Activated naive CD8-positive, alpha-beta T cell treated with anti-CD3 and anti-CD28 coated beads, Interleukin-2, amount 50 U/mL, for 24 hours (primary cell): ENCODE data around the gene KLF15.

Experiments used
- ATAC-seq: fragments of 150-1000 bp; cut with Tn5 transposase; one replicate; pipeline ENCODE4 v1.10.0; 2021
- DNase-seq: peaks from one replicate; pipeline ENCODE4 v3.0.0; 2021
- H3K27ac Mint-ChIP-seq: one replicate; pipeline ENCODE4 v1.8.0; 2021; ENCODE audit warnings: mild to moderate bottlenecking, mixed read lengths
- H3K27me3 Mint-ChIP-seq: one replicate; pipeline ENCODE4 v1.8.0; 2021; ENCODE audit warnings: mixed read lengths
- H3K36me3 Mint-ChIP-seq: one replicate; pipeline ENCODE4 v1.8.0; 2021; ENCODE audit warnings: low read depth, mixed read lengths
- H3K4me1 Mint-ChIP-seq: one replicate; pipeline ENCODE4 v1.8.0; 2021; ENCODE audit warnings: mixed read lengths
- H3K4me3 Mint-ChIP-seq: one replicate; pipeline ENCODE4 v1.8.0; 2021; ENCODE audit warnings: mild to moderate bottlenecking, moderate library complexity, mixed read lengths
- H3K9me3 Mint-ChIP-seq: one replicate; pipeline ENCODE4 v1.8.0; 2021; ENCODE audit warnings: mixed read lengths

Gene KLF15

GRCh38 chr3:126306888-126307482 lies 50.2 kb downstream of the KLF15 start:
- H3K9me3 Mint-ChIP-seq = peaks cover 24% of the 10 kb centered on the region
- H3K4me3 Mint-ChIP-seq = no peak overlapping the region
- H3K36me3 Mint-ChIP-seq = no peaks in the 10 kb centered on the region
- no peak for ATAC-seq
- H3K27ac Mint-ChIP-seq = no peak overlapping the region
- H3K4me1 Mint-ChIP-seq = no peaks in the 10 kb centered on the region
- DNase-seq = no peak
- peaks cover 11% of the 10 kb centered on the region for H3K27me3 Mint-ChIP-seq

DNA sequence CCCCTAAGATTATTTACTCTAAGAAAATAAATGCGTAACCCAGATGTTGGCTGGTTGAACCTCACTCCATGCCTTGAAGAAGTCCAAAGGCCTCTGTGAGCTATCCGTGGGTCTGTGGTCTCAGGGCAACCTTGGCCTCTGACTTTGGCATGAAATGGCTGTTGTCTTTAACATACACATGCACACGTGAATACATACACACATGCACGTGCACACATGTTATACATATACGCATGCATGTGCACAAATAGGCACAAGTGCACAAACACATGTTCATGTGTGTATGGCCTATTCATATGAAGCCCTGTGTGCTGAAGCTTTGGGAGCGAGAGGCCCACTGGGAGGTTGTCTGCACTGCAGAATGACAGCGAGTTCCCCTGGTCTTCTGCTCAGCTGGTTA lies 50.8 kb downstream of the KLF15 start:
- no peak for ATAC-seq
- no peaks in the 10 kb centered on the region for H3K4me1 Mint-ChIP-seq
- DNase-seq = no peak
- peaks cover 11% of the 10 kb centered on the region for H3K27me3 Mint-ChIP-seq
- no peak overlapping the region for H3K4me3 Mint-ChIP-seq
- no peaks in the 10 kb centered on the region for H3K36me3 Mint-ChIP-seq
- no peak overlapping the region for H3K27ac Mint-ChIP-seq
- H3K9me3 Mint-ChIP-seq = peaks cover 24% of the 10 kb centered on the region

GRCh38 chr3:126305427-126305826 lies 51.8 kb downstream of the KLF15 start:
- Mint-ChIP-seq H3K27me3 (peaks cover 11% of the 10 kb centered on the region), H3K27ac (no peak overlapping the region)
- ATAC-seq = no peak

GRCh38 chr3:126304704-126305103 lies 52.5 kb downstream of the KLF15 start:
- H3K27me3 Mint-ChIP-seq = peaks cover 11% of the 10 kb centered on the region
- no peaks in the 10 kb centered on the region for H3K4me1 Mint-ChIP-seq
- no peak overlapping the region for H3K4me3 Mint-ChIP-seq
- H3K36me3 Mint-ChIP-seq = no peaks in the 10 kb centered on the region
- no peak for DNase-seq
- no peak overlapping the region for H3K27ac Mint-ChIP-seq
- peaks cover 24% of the 10 kb centered on the region for H3K9me3 Mint-ChIP-seq
- ATAC-seq = no peak

More at GRCh38 chr3:126305427-126305826, 51.8 kb downstream of the KLF15 start:
- Mint-ChIP-seq H3K36me3 (no peaks in the 10 kb centered on the region), H3K4me1 (no peaks in the 10 kb centered on the region), H3K9me3 (peaks cover 24% of the 10 kb centered on the region), H3K4me3 (no peak overlapping the region)
- DNase-seq = no peak

DNA sequence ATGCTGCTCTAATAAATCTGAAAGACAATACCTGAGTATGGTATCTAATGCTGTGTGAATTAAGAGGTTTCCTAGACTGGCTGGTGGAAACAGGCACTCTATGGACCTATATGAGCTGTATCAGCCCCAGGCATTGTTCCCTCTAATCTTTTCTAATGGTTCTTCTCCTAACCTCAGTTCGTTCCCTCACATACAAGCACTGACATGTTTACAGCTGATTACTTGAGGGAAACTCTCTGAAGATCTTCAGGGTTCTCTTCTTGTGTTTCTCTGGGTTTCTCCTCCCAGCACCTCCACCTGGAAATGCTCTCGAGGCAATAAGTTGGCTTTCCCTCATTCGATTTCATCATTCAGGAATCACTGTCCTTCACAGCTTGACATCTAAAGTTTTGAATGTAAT lies 52.9 kb downstream of the KLF15 start:
- Mint-ChIP-seq H3K4me3 (no peak overlapping the region), H3K27me3 (peaks cover 11% of the 10 kb centered on the region), H3K9me3 (peaks cover 24% of the 10 kb centered on the region), H3K36me3 (no peaks in the 10 kb centered on the region), H3K27ac (no peak overlapping the region), H3K4me1 (no peaks in the 10 kb centered on the region)
- ATAC-seq (no peak), DNase-seq (no peak)

- H3K9me3 Mint-ChIP-seq = peaks cover 24% of the 10 kb centered on the region
- no peak overlapping the region for H3K4me3 Mint-ChIP-seq
- no peaks in the 10 kb centered on the region for H3K36me3 Mint-ChIP-seq
- H3K27ac Mint-ChIP-seq = no peak overlapping the region
- DNase-seq (no peak), ATAC-seq (no peak)
- H3K27me3 Mint-ChIP-seq = peaks cover 16% of the 10 kb centered on the region
- H3K4me1 Mint-ChIP-seq = no peaks in the 10 kb centered on the region
These were observed 53.9 kb downstream of the KLF15 start for GRCh38 chr3:126303272-126303671.

GRCh38 chr3:126300761-126301481 lies 56.3 kb downstream of the KLF15 start:
- ATAC-seq (no peak), DNase-seq (no peak)
- no peaks in the 10 kb centered on the region for H3K36me3 Mint-ChIP-seq
- no peaks in the 10 kb centered on the region for H3K4me1 Mint-ChIP-seq
- H3K27ac Mint-ChIP-seq = no peak overlapping the region
- H3K9me3 Mint-ChIP-seq = peaks cover 24% of the 10 kb centered on the region
- H3K27me3 Mint-ChIP-seq = peaks cover 14% of the 10 kb centered on the region
- no peak overlapping the region for H3K4me3 Mint-ChIP-seq

GRCh38 chr3:126300001-126300760 lies 57.0 kb downstream of the KLF15 start:
- Mint-ChIP-seq H3K36me3 (no peaks in the 10 kb centered on the region), H3K4me3 (no peak overlapping the region), H3K9me3 (peaks cover 24% of the 10 kb centered on the region), H3K27ac (no peak overlapping the region), H3K4me1 (no peaks in the 10 kb centered on the region), H3K27me3 (peaks cover 14% of the 10 kb centered on the region)
- DNase-seq (no peak), ATAC-seq (no peak)

DNA sequence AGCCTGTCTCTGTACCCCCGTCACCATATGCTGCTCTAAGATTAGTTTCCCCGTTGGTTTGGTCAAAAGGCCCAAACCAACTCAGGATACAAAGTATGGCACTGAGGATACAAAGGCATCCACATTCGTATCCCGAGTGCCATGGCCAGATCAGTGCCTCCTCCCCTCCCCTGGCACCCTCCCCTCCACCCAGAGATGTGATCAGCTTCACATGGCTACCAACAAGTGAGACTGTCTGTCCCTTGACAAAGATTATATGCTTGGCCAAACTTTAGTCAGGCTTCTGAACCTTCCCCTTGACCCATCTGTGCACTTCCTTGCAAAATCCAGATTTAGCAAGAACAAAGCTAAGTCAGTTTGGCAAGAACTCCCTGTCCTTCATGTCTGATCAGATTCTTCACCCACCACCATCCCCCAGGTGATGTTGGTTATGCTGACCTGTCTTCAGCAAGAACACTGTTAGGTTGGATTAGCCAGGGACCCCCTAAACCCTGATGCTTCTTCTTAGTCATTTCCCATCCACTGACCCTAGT lies 61.7 kb downstream of the KLF15 start:
- Mint-ChIP-seq H3K27ac (no peak overlapping the region), H3K4me3 (no peak overlapping the region), H3K27me3 (peaks cover 12% of the 10 kb centered on the region), H3K9me3 (no peaks in the 10 kb centered on the region), H3K4me1 (no peaks in the 10 kb centered on the region), H3K36me3 (no peaks in the 10 kb centered on the region)
- DNase-seq (no peak), ATAC-seq (no peak)

DNA sequence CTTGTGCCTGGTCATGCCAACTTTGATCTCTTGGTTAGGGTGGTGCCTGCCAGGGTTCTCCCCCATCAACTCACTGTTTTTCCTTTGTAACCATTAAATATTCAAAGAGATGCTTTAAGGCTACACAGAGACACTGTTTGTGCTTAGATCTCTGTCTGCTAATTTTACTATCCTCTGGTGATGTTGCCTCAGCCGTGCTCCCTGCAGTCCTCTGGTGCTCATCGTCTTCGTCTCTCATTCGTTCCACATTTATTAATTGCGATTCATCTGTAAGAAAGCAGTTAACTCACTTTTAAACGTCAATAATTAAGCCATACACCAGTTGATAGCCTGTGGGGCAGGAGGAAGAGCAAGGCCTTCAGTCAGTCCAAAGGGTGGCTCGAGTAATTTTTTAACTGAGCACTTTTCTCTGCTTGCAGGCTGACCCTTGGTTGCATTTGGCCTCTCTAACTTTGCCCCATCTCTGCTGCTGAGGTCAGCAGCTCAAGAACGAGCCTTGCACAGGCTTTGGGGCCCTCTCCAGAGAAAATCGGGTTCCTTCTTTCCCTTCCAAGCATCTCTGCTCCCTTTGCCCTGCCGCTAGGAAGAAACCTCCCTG lies 62.9 kb downstream of the KLF15 start:
- no peak for ATAC-seq
- H3K36me3 Mint-ChIP-seq = no peaks in the 10 kb centered on the region
- no peak for DNase-seq
- no peak overlapping the region for H3K4me3 Mint-ChIP-seq
- H3K27ac Mint-ChIP-seq = no peak overlapping the region
- peaks cover 22% of the 10 kb centered on the region for H3K27me3 Mint-ChIP-seq
- no peaks in the 10 kb centered on the region for H3K9me3 Mint-ChIP-seq
- H3K4me1 Mint-ChIP-seq = no peaks in the 10 kb centered on the region

GRCh38 chr3:126293370-126294082 lies 63.7 kb downstream of the KLF15 start:
- Mint-ChIP-seq H3K27ac (no peak overlapping the region), H3K9me3 (no peaks in the 10 kb centered on the region), H3K4me1 (no peaks in the 10 kb centered on the region), H3K36me3 (no peaks in the 10 kb centered on the region), H3K4me3 (no peak overlapping the region), H3K27me3 (peaks cover 24% of the 10 kb centered on the region)
- DNase-seq (no peak), ATAC-seq (no peak)
